Measurements from ENCODE around the gene ZG16B. TPM values are rescaled to one million over a fixed set of nuclear protein-coding genes. Genes with fewer than 3 reads are reported as not detected.

ZG16B gene
- total RNA-seq, 1 donor, result 0.27 TPM

DNA sequence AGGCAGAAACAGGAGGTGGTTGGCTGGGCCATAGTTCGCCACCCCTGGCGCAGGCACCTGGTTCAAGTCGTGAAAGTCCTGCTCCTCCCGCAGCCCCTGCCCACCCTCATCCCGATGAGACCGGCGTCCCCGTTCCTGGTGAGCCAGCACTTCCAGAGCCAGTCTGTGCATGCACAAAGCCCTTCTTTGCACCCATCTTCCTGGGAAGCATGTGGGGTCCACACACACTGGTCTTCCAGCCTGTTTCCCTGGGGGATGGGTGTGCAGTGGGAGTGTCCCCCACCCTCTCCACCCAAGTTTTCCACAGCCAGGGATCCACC is 1.6 kb upstream of the ZG16B start:
- TF ChIP-seq CTCF (IDR thresholded peaks at IDR 0.05; ENCODE audit: insufficient read depth, low read length), result no peak
- DNase-seq (ENCODE audit: low read depth), result no peak
- H3K4me3 ChIP-seq (ENCODE audit: low read depth, low read length), result no peak overlapping the region

DNA sequence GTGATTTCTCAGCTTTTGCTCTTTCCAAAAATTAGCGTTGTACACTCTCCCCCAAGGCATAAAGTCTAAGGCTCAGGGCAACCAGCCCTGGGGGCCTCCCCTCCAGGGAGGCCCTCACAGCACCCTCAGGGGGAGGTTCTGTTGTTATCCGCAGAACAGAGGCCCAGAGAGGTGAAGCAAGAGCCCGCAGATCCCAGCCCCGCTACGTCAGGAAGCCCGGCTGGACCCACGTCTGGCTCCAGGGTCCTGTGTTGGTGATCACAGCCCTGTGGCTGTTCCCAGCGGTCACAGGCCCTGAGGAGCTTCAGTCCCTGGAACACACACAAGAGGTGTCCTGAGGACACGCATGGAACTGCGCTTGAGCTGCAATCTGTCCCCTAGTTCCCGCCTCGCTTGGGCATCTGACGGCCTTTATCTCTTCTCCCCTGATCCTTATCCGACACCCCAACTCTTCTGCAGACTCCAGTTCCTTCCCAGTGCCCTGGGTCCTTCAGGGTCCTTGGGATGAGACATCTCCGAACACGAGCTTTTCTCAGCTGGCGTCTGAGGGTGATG is 1.1 kb upstream of the ZG16B start:
- H3K4me3 ChIP-seq (ENCODE audit: low read depth, low read length), result no peak overlapping the region
- TF ChIP-seq CTCF (IDR thresholded peaks at IDR 0.05; ENCODE audit: insufficient read depth, low read length), result no peak
- DNase-seq (ENCODE audit: low read depth), result no peak

GRCh38 chr16:2830355-2830695 is 222 bp downstream of the ZG16B start:
- DNase-seq (ENCODE audit: low read depth), result no peak
- no peak for TF ChIP-seq CTCF (IDR thresholded peaks at IDR 0.05; ENCODE audit: insufficient read depth, low read length)
- H3K4me3 ChIP-seq (ENCODE audit: low read depth, low read length), result no peak overlapping the region

DNA sequence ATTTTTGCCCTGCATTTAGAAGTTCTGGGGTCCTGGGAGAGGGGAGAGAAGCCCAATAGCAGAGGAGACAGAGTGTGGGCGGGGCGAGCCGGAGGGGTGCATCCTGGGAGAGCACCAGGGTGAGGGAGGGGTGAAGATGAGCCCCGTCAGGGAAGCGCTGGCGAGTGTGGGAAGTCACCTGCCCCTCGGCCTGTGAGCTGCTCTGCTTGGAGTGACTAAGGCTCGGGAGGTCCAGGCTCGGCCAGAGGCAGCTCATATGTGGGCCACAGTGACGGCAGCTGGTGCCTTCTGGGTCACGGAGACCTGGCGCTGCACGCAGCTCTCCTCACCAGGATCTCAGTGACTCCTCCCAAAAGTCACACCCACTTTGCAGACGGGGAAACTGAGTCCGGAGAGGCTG is 1.1 kb downstream of the ZG16B start:
- DNase-seq (ENCODE audit: low read depth), result no peak
- no peak for TF ChIP-seq CTCF (IDR thresholded peaks at IDR 0.05; ENCODE audit: insufficient read depth, low read length)
- H3K4me3 ChIP-seq (ENCODE audit: low read depth, low read length), result no peak overlapping the region

GRCh38 chr16:2833776-2834175 is 3.7 kb downstream of the ZG16B start:
- no peak for DNase-seq (ENCODE audit: low read depth)
- H3K4me3 ChIP-seq (ENCODE audit: low read depth, low read length), result no peak overlapping the region
- TF ChIP-seq CTCF (IDR thresholded peaks at IDR 0.05; ENCODE audit: insufficient read depth, low read length), result no peak

- H3K4me3 ChIP-seq (ENCODE audit: low read depth, low read length), result no peak overlapping the region
- no peak for TF ChIP-seq CTCF (IDR thresholded peaks at IDR 0.05; ENCODE audit: insufficient read depth, low read length)
- no peak for DNase-seq (ENCODE audit: low read depth)
Observed at GRCh38 chr16:2834968-2835367, 4.9 kb downstream of the ZG16B start.
